SH-SY5Y (cell line): ENCODE data around the gene EEA1.

ENCODE experiments used
- GATA2 ChIP-seq: IDR thresholded peaks from 2 replicates; pipeline ENCODE4 v1.6.1; 2011; ENCODE audit warnings: mild to moderate bottlenecking, low read depth, low read length
- GATA3 ChIP-seq: IDR thresholded peaks from 2 replicates; pipeline ENCODE4 v1.6.1; 2011; ENCODE audit warnings: low read depth, mild to moderate bottlenecking, low read length, moderate library complexity

GRCh38 chr12:92802906-92803305 is 126.2 kb downstream of the EEA1 start:
- TF ChIP-seq GATA2 (no peak), GATA3 (no peak)
